Measurements from ENCODE around the gene SOCS2. TPM values are rescaled to one million over a fixed set of nuclear protein-coding genes. Genes with fewer than 3 reads are reported as not detected.

SOCS2 gene
- total RNA-seq, 2 experiments from 2014 or later, result 40.5 to 40.8 TPM

GRCh38 chr12:93612776-93613175 is 40.3 kb downstream of the SOCS2 start:
- Mint-ChIP-seq H3K36me3 (ENCODE audit: low read depth) (no peaks in the 10 kb centered on the region), H3K27ac (no peak overlapping the region), H3K4me1 (ENCODE audit: low read depth) (peaks cover 2% of the 10 kb centered on the region), H3K4me3 (no peak overlapping the region), H3K27me3 (peaks cover 7% of the 10 kb centered on the region), H3K9me3 (no peaks in the 10 kb centered on the region)
- no peak for ATAC-seq
- ChIA-PET POLR2A (no interaction called here), CTCF (interaction anchor here (1.1 to 1.2 kb wide), 2 partner anchors 153 to 463 kb away, joined by 3 read pairs; no protein-coding TSS in a partner anchor)
- intact Hi-C loops (cut with micrococcal nuclease), result no loop called here
- TF ChIP-seq, protein P1, sequence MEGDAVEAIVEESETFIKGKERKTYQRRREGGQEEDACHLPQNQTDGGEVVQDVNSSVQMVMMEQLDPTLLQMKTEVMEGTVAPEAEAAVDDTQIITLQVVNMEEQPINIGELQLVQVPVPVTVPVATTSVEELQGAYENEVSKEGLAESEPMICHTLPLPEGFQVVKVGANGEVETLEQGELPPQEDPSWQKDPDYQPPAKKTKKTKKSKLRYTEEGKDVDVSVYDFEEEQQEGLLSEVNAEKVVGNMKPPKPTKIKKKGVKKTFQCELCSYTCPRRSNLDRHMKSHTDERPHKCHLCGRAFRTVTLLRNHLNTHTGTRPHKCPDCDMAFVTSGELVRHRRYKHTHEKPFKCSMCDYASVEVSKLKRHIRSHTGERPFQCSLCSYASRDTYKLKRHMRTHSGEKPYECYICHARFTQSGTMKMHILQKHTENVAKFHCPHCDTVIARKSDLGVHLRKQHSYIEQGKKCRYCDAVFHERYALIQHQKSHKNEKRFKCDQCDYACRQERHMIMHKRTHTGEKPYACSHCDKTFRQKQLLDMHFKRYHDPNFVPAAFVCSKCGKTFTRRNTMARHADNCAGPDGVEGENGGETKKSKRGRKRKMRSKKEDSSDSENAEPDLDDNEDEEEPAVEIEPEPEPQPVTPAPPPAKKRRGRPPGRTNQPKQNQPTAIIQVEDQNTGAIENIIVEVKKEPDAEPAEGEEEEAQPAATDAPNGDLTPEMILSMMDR (IDR thresholded peaks at IDR 0.05), result no peak
- DNase-seq, result no peak

DNA sequence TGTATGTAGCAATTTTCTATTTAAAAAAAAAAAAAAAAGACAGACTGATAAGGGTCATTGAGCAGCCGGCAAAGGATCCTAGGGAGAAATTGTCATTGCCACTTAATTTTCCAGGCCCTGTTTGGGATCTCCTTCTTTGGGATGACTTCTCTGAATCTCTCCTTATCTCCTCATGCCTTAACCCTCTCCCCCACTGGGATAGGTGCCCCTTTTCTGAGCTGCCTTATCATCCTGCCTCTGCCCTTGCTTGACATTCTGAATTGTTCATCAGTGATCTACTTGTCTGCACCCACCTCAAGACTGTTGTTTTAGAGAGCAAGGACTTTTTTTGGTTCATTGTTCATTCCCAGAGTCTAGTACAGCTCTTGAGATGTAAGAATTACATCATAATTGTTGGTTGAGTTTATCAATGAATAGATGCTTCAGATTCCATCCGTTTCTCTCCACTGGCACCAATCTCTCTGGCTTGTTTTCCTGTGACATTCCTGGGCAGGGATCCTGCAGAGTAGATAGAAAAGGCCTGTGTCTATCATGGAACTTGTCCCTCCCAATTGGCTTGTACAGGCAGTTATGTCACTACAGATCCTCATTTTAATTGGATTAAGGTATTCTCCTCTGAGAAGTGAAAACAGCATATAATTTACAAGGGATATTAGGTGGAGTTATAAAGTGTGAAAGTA is 42.6 kb downstream of the SOCS2 start:
- POLR2A ChIA-PET, result no interaction called here
- ATAC-seq (no peak), DNase-seq (no peak)
- Mint-ChIP-seq H3K4me3 (no peak overlapping the region), H3K27me3 (peaks cover 7% of the 10 kb centered on the region), H3K9me3 (no peaks in the 10 kb centered on the region), H3K4me1 (ENCODE audit: low read depth) (no peaks in the 10 kb centered on the region), H3K27ac (no peak overlapping the region), H3K36me3 (ENCODE audit: low read depth) (no peaks in the 10 kb centered on the region)
- CTCF ChIA-PET, result interaction anchor here (1.9 kb wide), 1 partner anchor 486 kb away, joined by 6 read pairs; no protein-coding TSS in a partner anchor
- intact Hi-C loops (cut with micrococcal nuclease), result no loop called here
- TF ChIP-seq, protein P1 (IDR thresholded peaks at IDR 0.05), result no peak

DNA sequence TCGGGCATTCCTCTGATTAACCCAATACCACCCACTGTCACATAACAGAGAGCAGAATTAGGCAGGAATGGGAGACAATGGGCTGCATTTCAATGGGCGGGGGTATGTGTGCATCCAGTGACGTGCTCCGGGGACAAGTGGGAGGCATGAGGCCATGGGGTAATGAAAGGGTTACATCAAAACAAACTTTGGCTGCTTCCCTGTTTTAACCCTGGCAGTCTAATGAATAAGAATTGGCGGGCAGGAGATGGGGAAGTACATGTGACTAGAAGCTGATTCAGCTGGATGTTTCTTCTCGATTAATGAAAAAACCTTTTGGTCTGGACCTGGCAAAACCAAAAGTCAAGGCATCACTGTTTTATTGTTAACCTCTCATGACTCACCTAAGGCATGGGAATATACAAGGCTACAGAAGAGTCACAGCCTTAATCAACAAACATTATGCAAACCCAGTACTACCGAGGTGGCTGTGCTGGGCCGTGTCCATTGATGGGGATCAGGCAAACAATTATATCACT is 44.2 kb downstream of the SOCS2 start:
- H3K36me3 Mint-ChIP-seq (ENCODE audit: low read depth), result no peaks in the 10 kb centered on the region
- intact Hi-C loops (cut with micrococcal nuclease), result no loop called here
- no peaks in the 10 kb centered on the region for H3K9me3 Mint-ChIP-seq
- TF ChIP-seq, protein P1 (IDR thresholded peaks at IDR 0.05), result no peak
- no peaks in the 10 kb centered on the region for H3K4me1 Mint-ChIP-seq (ENCODE audit: low read depth)
- ATAC-seq, result no peak
- ChIA-PET POLR2A (interaction anchor here (0.7 kb wide), 1 partner anchor 207 kb away, joined by 3 read pairs; no protein-coding TSS in a partner anchor), CTCF (no interaction called here)
- no peak overlapping the region for H3K4me3 Mint-ChIP-seq
- no peak for DNase-seq
- peaks cover 7% of the 10 kb centered on the region for H3K27me3 Mint-ChIP-seq
- H3K27ac Mint-ChIP-seq, result no peak overlapping the region

DNA sequence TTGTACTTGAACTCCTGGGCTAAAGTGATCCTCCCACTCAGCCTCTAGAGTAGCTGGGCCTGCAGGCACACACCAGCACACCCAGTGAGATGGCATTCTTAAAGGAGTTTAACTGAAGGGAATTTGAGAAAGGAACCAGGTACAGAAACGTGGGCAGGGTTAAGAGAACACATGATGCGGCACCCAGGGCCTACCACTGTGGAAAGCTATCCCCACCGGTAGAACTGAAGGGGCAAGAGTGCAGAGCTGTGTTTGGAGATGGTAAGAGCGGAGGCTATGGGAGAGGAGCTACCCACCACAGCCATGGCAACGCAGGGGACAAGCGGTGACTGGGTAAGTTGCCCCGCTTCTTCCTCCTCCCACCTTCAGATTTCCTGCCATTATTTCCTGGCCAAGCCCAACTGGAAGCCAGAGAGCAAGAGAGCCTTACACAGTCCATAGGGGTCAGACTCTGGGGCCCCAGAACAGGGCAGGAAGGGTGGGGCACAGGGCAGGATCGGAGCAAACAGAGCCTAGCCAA is 46.5 kb downstream of the SOCS2 start:
- intact Hi-C loops (cut with micrococcal nuclease), result no loop called here
- TF ChIP-seq, protein P1 (IDR thresholded peaks at IDR 0.05), result no peak
- CTCF ChIA-PET, result no interaction called here

DNA sequence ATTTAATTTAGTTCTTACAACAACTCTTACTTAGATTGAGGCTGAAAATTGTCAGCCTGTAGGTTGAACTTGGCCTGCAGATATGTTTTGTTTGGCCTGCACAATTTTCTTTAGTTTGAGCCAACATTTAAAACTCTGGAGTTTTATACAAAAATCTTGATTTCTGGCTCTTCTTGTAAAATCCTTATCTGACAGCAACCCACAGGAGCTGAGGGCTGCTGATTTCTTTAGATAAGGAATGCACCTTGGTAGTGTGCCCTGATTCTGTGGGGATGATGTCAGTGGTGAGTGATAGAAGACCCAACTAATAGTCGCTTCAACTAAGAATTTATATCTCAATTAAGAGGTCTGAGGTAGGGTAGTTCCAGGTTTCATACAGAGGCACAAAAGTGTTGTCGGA is 49.5 kb downstream of the SOCS2 start:
- Mint-ChIP-seq H3K36me3 (ENCODE audit: low read depth) (no peaks in the 10 kb centered on the region), H3K4me1 (ENCODE audit: low read depth) (peaks cover 5% of the 10 kb centered on the region), H3K27ac (no peak overlapping the region), H3K4me3 (no peak overlapping the region), H3K9me3 (no peaks in the 10 kb centered on the region), H3K27me3 (no peaks in the 10 kb centered on the region)
- ATAC-seq (no peak), DNase-seq (no peak)
- intact Hi-C loops (cut with micrococcal nuclease), result no loop called here
- TF ChIP-seq, protein P1 (IDR thresholded peaks at IDR 0.05), result no peak
- ChIA-PET POLR2A (no interaction called here), CTCF (no interaction called here)

More for the DNA sequence above, 46.5 kb downstream of the SOCS2 start:
- Mint-ChIP-seq H3K27me3 (no peaks in the 10 kb centered on the region), H3K4me1 (ENCODE audit: low read depth) (no peaks in the 10 kb centered on the region), H3K27ac (no peak overlapping the region), H3K4me3 (no peak overlapping the region), H3K9me3 (no peaks in the 10 kb centered on the region), H3K36me3 (ENCODE audit: low read depth) (no peaks in the 10 kb centered on the region)
- no peak for ATAC-seq
- POLR2A ChIA-PET, result interaction anchor here (1.3 kb wide), 1 partner anchor 8 kb away, joined by 3 read pairs; no protein-coding TSS in a partner anchor
- DNase-seq, result no peak
